Neural progenitor cell (in vitro differentiated cells): ENCODE results near the gene ROR2. TPM values are rescaled to one million over a fixed set of nuclear protein-coding genes. Genes with fewer than 3 reads are reported as not detected.

Experiments
- DNase-seq: peaks from one replicate; pipeline ENCODE4 v3.0.0-alpha.2; 2016; ENCODE audit warnings: low spot score
- H2AFZ ChIP-seq: fragments of 200-600 bp; sonication (generic); replicated peaks from 2 replicates; pipeline ENCODE4 v1.6.1; 2016; ENCODE audit warnings: antibody characterized with exemption
- H3F3A ChIP-seq: fragments of 200-600 bp; sonication (generic); 2 replicates; pipeline ENCODE4 v1.6.1; 2016; ENCODE audit warnings: antibody characterized with exemption, low read depth
- H3K27ac ChIP-seq: fragments of 200-600 bp; sonication (generic); 2 replicates; pipeline ENCODE4 v1.5.1; 2016; ENCODE audit warnings: mild to moderate bottlenecking
- H3K27me3 ChIP-seq: fragments of 200-600 bp; sonication (generic); 2 replicates; pipeline ENCODE4 v1.6.1; 2016; ENCODE audit warnings: mild to moderate bottlenecking, moderate library complexity
- H3K36me3 ChIP-seq: fragments of 200-600 bp; sonication (generic); 2 replicates; pipeline ENCODE4 v1.5.1; 2016
- H3K4me1 ChIP-seq: fragments of 200-600 bp; sonication (generic); 2 replicates; pipeline ENCODE4 v1.6.1; 2016; ENCODE audit warnings: mixed run types
- H3K4me2 ChIP-seq: fragments of 200-600 bp; sonication (generic); 2 replicates; pipeline ENCODE4 v1.6.1; 2016
- H3K4me3 ChIP-seq: fragments of 200-600 bp; sonication (generic); 2 replicates; pipeline ENCODE4 v1.5.1; 2016
- H3K79me2 ChIP-seq: fragments of 200-600 bp; sonication (generic); 2 replicates; pipeline ENCODE4 v1.6.1; 2016; ENCODE audit warnings: low read depth
- H3K9ac ChIP-seq: fragments of 200-600 bp; sonication (generic); 2 replicates; pipeline ENCODE4 v1.6.1; 2016
- H3K9me3 ChIP-seq: fragments of 200-600 bp; sonication (generic); 2 replicates; pipeline ENCODE4 v1.5.1; 2016; ENCODE audit warnings: low read depth
- H4K20me1 ChIP-seq: fragments of 200-600 bp; sonication (generic); 2 replicates; pipeline ENCODE4 v1.6.1; 2016; ENCODE audit warnings: low read depth
- H3K27ac Mint-ChIP-seq: 3 replicates; pipeline ENCODE4 v1.8.0; 2021; ENCODE audit warnings: mixed read lengths
- H3K27me3 Mint-ChIP-seq: 2 replicates; pipeline ENCODE4 v1.8.0; 2022; ENCODE audit warnings: low read depth, mild to moderate bottlenecking, inconsistent platforms, moderate library complexity, mixed read lengths; ENCODE audit not compliant: insufficient read depth
- H3K36me3 Mint-ChIP-seq: 3 replicates; pipeline ENCODE4 v1.8.0; 2021; ENCODE audit warnings: mixed read lengths
- H3K4me1 Mint-ChIP-seq: 3 replicates; pipeline ENCODE4 v1.8.0; 2021; ENCODE audit warnings: mixed read lengths
- H3K4me3 Mint-ChIP-seq: 3 replicates; pipeline ENCODE4 v1.8.0; 2021; ENCODE audit warnings: mild to moderate bottlenecking, moderate library complexity, mixed read lengths
- H3K9me3 Mint-ChIP-seq: 3 replicates; pipeline ENCODE4 v1.8.0; 2020; ENCODE audit warnings: mixed read lengths
- CTCF ChIP-seq: fragments of 200-600 bp; sonication (generic); IDR thresholded peaks from 2 replicates; pipeline ENCODE4 v1.5.1; 2017; ENCODE audit warnings: antibody characterized with exemption, mild to moderate bottlenecking
- EZH2 ChIP-seq: fragments of 200-600 bp; sonication (generic); IDR thresholded peaks from 2 replicates; pipeline ENCODE4 v1.6.1; 2017; ENCODE audit warnings: antibody characterized with exemption, mild to moderate bottlenecking, moderate library complexity
- EZH2phosphoT487 ChIP-seq: fragments of 200-600 bp; sonication (generic); IDR thresholded peaks from 2 replicates; pipeline ENCODE4 v1.6.1; 2017; ENCODE audit warnings: antibody characterized with exemption
- total RNA-seq: library from RNA; depleted of rRNA; stranded (reverse); fragments of >200 nt; gene quantifications from 2 replicates; pipeline ENCODE4 v1.2.3, GENCODE V29; 2015; ENCODE audit warnings: low replicate concordance

The ROR2 gene
- total RNA-seq, 1 donor from 2014 or later, result 20.1 TPM

GRCh38 chr9:91949392-91949945, 559 bp downstream of the ROR2 start:
- Histone ChIP-seq H2AFZ (peak overlapping the region; percentile 65), H3K9me3 (no peaks in the 10 kb centered on the region), H3K4me3 (peak overlapping the region; percentile 70), H3F3A (peaks cover 27% of the 10 kb centered on the region), H3K4me2 (peak overlapping the region; percentile 97), H3K4me1 (peaks cover 36% of the 10 kb centered on the region), H3K36me3 (no peaks in the 10 kb centered on the region), H3K79me2 (peaks cover 55% of the 10 kb centered on the region), H4K20me1 (peaks cover 41% of the 10 kb centered on the region), H3K27ac (no peak overlapping the region), H3K27me3 (peaks cover 23% of the 10 kb centered on the region), H3K9ac (peak overlapping the region; percentile 60)
- Mint-ChIP-seq H3K4me1 (peaks cover 37% of the 10 kb centered on the region), H3K9me3 (no peaks in the 10 kb centered on the region), H3K27ac (no peak overlapping the region), H3K27me3 (peaks cover 4% of the 10 kb centered on the region), H3K36me3 (peaks cover 3% of the 10 kb centered on the region), H3K4me3 (peak overlapping the region; percentile 93)
- TF ChIP-seq EZH2, result no peak
- TF ChIP-seq EZH2phosphoT487, result no peak
- no peak for TF ChIP-seq CTCF
- DNase-seq, result peak; percentile 69

GRCh38 chr9:91948597-91949391, 1.2 kb downstream of the ROR2 start:
- Histone ChIP-seq H3K4me2 (peak overlapping the region; percentile 97), H4K20me1 (peaks cover 48% of the 10 kb centered on the region), H3K4me1 (peaks cover 38% of the 10 kb centered on the region), H3K4me3 (peak overlapping the region; percentile 70), H3K9me3 (no peaks in the 10 kb centered on the region), H3K79me2 (peaks cover 62% of the 10 kb centered on the region), H3K36me3 (no peaks in the 10 kb centered on the region), H3F3A (peaks cover 27% of the 10 kb centered on the region), H2AFZ (peak overlapping the region; percentile 74), H3K27me3 (peaks cover 23% of the 10 kb centered on the region), H3K27ac (no peak overlapping the region), H3K9ac (peak overlapping the region; percentile 60)
- peaks cover 6% of the 10 kb centered on the region for H3K36me3 Mint-ChIP-seq
- peaks cover 39% of the 10 kb centered on the region for H3K4me1 Mint-ChIP-seq
- peaks cover 4% of the 10 kb centered on the region for H3K27me3 Mint-ChIP-seq
- H3K9me3 Mint-ChIP-seq, result no peaks in the 10 kb centered on the region
- TF ChIP-seq EZH2 (no peak), EZH2phosphoT487 (no peak), CTCF (peak; percentile 29)
- DNase-seq, result peak; percentile 87
- peak overlapping the region; percentile 93 for H3K4me3 Mint-ChIP-seq
- H3K27ac Mint-ChIP-seq, result no peak overlapping the region

- TF ChIP-seq CTCF (no peak), EZH2phosphoT487 (no peak), EZH2 (no peak)
- H3K36me3 ChIP-seq, result no peaks in the 10 kb centered on the region
- H3K9me3 Mint-ChIP-seq, result peaks cover 5% of the 10 kb centered on the region
- H3F3A ChIP-seq, result peaks cover 27% of the 10 kb centered on the region
- peaks cover 9% of the 10 kb centered on the region for H3K36me3 Mint-ChIP-seq
- peaks cover 4% of the 10 kb centered on the region for H3K27me3 Mint-ChIP-seq
- peak overlapping the region; percentile 97 for H3K4me2 ChIP-seq
- H3K9ac ChIP-seq, result no peak overlapping the region
- peak overlapping the region; percentile 93 for H3K4me3 Mint-ChIP-seq
- H3K4me3 ChIP-seq, result peak overlapping the region; percentile 70
- H3K4me1 Mint-ChIP-seq, result peaks cover 39% of the 10 kb centered on the region
- H4K20me1 ChIP-seq, result peaks cover 54% of the 10 kb centered on the region
- peak overlapping the region; percentile 92 for H3K27ac Mint-ChIP-seq
- H3K27me3 ChIP-seq, result peaks cover 23% of the 10 kb centered on the region
- no peaks in the 10 kb centered on the region for H3K9me3 ChIP-seq
- H2AFZ ChIP-seq, result peak overlapping the region; percentile 74
- peak; percentile 71 for DNase-seq
- H3K27ac ChIP-seq, result no peak overlapping the region
- H3K4me1 ChIP-seq, result peaks cover 38% of the 10 kb centered on the region
- peaks cover 68% of the 10 kb centered on the region for H3K79me2 ChIP-seq
These were observed 1.9 kb downstream of the ROR2 start for GRCh38 chr9:91948101-91948596.
